Activated CD4-positive, alpha-beta T cell treated with anti-CD3 and anti-CD28 coated beads, Interleukin-10, Interleukin-2, amounts not matched to agents 100 ng/mL and 50 ng/mL, durations not matched to agents 16 hours and 8 hours (primary cell): Measurements from ENCODE around the gene FBXW10B.
"Not testable (repeated sequence)": the region's sequence is repeated elsewhere in the genome, so short reads cannot be mapped to it uniquely, and the experiment has no call there.

Source experiments
- DNase-seq: peaks from one replicate; pipeline ENCODE4 v3.0.0-alpha.2; 2020

Gene FBXW10B

GRCh38 chr17:15629991-15630390 is 10.5 kb upstream of the FBXW10B start:
- DNase-seq = not testable (repeated sequence)

GRCh38 chr17:15623661-15624209 is 4.2 kb upstream of the FBXW10B start:
- not testable (repeated sequence) for DNase-seq

- not testable (repeated sequence) for DNase-seq
These were observed 3.8 kb upstream of the FBXW10B start for GRCh38 chr17:15623255-15623654.

GRCh38 chr17:15622124-15622523 is 2.6 kb upstream of the FBXW10B start:
- not testable (repeated sequence) for DNase-seq

- not testable (repeated sequence) for DNase-seq
These were observed 2.7 kb downstream of the FBXW10B start for GRCh38 chr17:15616828-15617227.

GRCh38 chr17:15615850-15616249 is 3.7 kb downstream of the FBXW10B start:
- not testable (repeated sequence) for DNase-seq

- not testable (repeated sequence) for DNase-seq
These were observed 6.4 kb downstream of the FBXW10B start for GRCh38 chr17:15613111-15613510.

- DNase-seq = not testable (repeated sequence)
These were observed 26.5 kb downstream of the FBXW10B start for GRCh38 chr17:15592960-15593359.

- DNase-seq = not testable (repeated sequence)
These were observed 27.5 kb downstream of the FBXW10B start for GRCh38 chr17:15591986-15592385.

- DNase-seq = not testable (repeated sequence)
These were observed 28.7 kb downstream of the FBXW10B start for GRCh38 chr17:15590844-15591243.

- peak; percentile 70 for DNase-seq
These were observed 29.7 kb downstream of the FBXW10B start for GRCh38 chr17:15589544-15590536.

GRCh38 chr17:15588017-15588416 is 31.5 kb downstream of the FBXW10B start:
- DNase-seq = not testable (repeated sequence)

GRCh38 chr17:15583313-15583712 is 36.2 kb downstream of the FBXW10B start:
- not testable (repeated sequence) for DNase-seq

GRCh38 chr17:15581462-15581861 is 38.0 kb downstream of the FBXW10B start:
- not testable (repeated sequence) for DNase-seq

- DNase-seq = not testable (repeated sequence)
These were observed 42.7 kb downstream of the FBXW10B start for GRCh38 chr17:15576848-15577247.

- DNase-seq = not testable (repeated sequence)
These were observed 44.8 kb downstream of the FBXW10B start for GRCh38 chr17:15574660-15575059.

- DNase-seq = not testable (repeated sequence)
These were observed 45.6 kb downstream of the FBXW10B start for GRCh38 chr17:15573870-15574269.
